Nephron progenitor cell (in vitro differentiated cells): Measurements from ENCODE around the gene INTS1.

ENCODE experiments used
- DNase-seq: peaks from one replicate; pipeline ENCODE4 v3.0.0; 2021
- H3K27ac Mint-ChIP-seq: 2 replicates; pipeline ENCODE4 v1.8.0; 2021; ENCODE audit warnings: mild to moderate bottlenecking, moderate library complexity, mixed read lengths
- H3K27me3 Mint-ChIP-seq: 2 replicates; pipeline ENCODE4 v1.8.0; 2021; ENCODE audit warnings: mild to moderate bottlenecking, low read depth, mixed read lengths; ENCODE audit not compliant: poor library complexity
- H3K36me3 Mint-ChIP-seq: 2 replicates; pipeline ENCODE4 v1.8.0; 2021; ENCODE audit warnings: low read depth, mixed read lengths
- H3K4me1 Mint-ChIP-seq: 2 replicates; pipeline ENCODE4 v1.8.0; 2021; ENCODE audit warnings: mixed read lengths
- H3K4me3 Mint-ChIP-seq: 2 replicates; pipeline ENCODE4 v1.8.0; 2021; ENCODE audit warnings: mild to moderate bottlenecking, moderate library complexity, mixed read lengths
- H3K9me3 Mint-ChIP-seq: 2 replicates; pipeline ENCODE4 v1.8.0; 2021; ENCODE audit warnings: mild to moderate bottlenecking, moderate library complexity, mixed read lengths
- TF ChIP-seq, protein P1 (sequence below): fragments of 200-600 bp; sonication (generic); IDR thresholded peaks from 2 replicates; pipeline ENCODE4 v1.5.0; 2021; ENCODE audit warnings: antibody characterized with exemption

INTS1 gene

DNA sequence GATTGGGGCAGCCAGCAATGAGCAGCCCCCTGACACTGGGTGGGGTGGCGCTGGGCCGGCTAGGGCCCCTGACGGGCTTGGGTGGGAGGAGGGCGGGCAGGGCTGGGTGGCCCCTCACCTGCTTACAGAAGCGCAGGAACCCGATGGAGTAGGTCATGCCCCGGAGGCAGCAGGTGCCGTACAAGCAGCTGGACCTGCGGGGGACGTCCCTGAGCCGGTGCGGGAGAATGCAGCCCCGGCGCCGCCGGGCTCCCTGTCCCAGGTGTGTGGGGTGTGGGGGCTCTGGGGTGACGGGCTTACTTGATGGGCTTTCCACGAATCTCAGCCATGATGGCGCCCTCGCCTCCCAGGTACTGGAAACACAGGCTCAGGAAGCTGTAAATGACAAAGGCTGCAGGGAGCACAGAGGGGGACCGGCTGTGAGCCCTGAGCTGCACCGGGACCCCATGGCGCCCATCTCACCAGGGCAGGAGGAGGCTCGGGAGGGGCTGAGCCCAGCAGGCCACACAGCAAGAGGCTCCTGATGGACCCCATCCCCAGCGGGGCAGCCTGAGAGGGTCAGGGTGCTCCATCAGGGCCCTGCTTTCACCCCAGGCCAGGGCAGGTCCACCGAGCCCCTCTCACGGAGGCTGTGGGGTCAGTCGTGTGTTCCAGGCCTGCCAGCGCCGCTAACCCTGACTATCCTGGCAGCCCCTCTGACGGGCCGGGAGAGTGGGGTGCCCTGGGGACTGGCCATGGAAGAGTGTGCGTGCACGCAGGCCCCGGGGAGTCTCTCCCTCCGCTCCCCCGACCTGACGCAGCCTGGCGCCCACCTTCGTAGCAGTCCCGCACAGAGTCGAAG lies 46.0 kb upstream of the INTS1 start:
- Mint-ChIP-seq H3K4me3 (no peak overlapping the region), H3K4me1 (peaks cover 10% of the 10 kb centered on the region), H3K27me3 (peaks cover 4% of the 10 kb centered on the region), H3K9me3 (no peaks in the 10 kb centered on the region), H3K36me3 (no peaks in the 10 kb centered on the region), H3K27ac (no peak overlapping the region)
- TF ChIP-seq, protein P1, sequence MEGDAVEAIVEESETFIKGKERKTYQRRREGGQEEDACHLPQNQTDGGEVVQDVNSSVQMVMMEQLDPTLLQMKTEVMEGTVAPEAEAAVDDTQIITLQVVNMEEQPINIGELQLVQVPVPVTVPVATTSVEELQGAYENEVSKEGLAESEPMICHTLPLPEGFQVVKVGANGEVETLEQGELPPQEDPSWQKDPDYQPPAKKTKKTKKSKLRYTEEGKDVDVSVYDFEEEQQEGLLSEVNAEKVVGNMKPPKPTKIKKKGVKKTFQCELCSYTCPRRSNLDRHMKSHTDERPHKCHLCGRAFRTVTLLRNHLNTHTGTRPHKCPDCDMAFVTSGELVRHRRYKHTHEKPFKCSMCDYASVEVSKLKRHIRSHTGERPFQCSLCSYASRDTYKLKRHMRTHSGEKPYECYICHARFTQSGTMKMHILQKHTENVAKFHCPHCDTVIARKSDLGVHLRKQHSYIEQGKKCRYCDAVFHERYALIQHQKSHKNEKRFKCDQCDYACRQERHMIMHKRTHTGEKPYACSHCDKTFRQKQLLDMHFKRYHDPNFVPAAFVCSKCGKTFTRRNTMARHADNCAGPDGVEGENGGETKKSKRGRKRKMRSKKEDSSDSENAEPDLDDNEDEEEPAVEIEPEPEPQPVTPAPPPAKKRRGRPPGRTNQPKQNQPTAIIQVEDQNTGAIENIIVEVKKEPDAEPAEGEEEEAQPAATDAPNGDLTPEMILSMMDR, result no peak
- no peak for DNase-seq

DNA sequence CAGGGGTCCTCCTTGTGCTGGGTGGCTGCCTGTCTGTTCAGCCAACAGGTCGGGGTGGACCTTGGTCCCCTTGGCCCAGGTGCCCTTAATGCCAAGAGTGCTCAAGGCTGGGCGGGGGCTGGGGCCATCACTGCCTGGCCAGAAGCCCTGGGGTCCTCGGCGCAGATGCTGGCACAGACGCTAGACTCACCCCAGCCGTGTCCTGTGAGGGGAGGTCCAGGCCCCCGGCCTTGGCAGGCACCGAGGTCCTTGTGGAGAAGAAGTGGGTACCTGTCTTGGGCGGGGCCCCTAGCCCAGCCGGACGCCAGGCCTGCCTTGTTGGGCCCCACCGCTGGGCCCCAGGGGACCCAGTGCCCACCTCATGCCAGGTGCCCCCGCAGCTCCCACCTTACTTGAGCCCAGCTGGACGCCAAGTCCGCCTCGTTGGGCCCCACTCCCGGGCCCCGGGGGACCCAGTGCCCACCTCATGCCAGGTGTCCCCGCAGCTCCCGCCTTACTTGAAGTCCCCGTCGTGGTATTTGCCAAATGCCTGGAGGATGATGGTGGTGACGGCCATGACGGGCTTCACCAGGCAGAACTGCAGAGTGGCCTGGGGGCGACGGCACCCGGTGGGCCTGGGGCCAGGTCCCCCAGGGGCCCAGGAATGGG lies 45.3 kb upstream of the INTS1 start:
- H3K9me3 Mint-ChIP-seq, result no peaks in the 10 kb centered on the region
- peaks cover 8% of the 10 kb centered on the region for H3K4me1 Mint-ChIP-seq
- H3K27ac Mint-ChIP-seq, result no peak overlapping the region
- H3K4me3 Mint-ChIP-seq, result no peak overlapping the region
- TF ChIP-seq, protein P1, result no peak
- no peak for DNase-seq
- no peaks in the 10 kb centered on the region for H3K36me3 Mint-ChIP-seq
- peaks cover 4% of the 10 kb centered on the region for H3K27me3 Mint-ChIP-seq

DNA sequence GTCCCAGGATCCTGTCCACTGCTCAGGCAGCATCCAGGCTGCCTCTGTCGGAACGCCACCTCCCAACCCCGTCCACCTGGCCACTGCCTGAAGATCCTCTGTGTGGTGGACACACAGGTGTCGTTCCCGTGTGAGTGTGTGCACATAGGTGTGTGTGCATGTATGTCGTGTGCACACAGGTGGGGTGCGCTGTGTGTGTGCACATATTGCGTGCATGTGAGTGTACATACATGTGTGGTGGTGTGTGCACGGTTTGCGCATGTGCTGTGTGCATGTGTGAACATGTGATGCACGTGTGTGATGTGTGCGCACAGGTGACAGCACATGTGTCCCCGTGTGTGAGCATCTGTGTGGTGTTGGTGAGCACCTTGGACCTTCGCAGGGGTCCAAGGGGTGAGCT lies 44.8 kb upstream of the INTS1 start:
- TF ChIP-seq, protein P1, result no peak
- Mint-ChIP-seq H3K9me3 (no peaks in the 10 kb centered on the region), H3K27ac (no peak overlapping the region), H3K4me1 (peaks cover 8% of the 10 kb centered on the region), H3K4me3 (no peak overlapping the region), H3K36me3 (no peaks in the 10 kb centered on the region), H3K27me3 (peaks cover 4% of the 10 kb centered on the region)
- no peak for DNase-seq

DNA sequence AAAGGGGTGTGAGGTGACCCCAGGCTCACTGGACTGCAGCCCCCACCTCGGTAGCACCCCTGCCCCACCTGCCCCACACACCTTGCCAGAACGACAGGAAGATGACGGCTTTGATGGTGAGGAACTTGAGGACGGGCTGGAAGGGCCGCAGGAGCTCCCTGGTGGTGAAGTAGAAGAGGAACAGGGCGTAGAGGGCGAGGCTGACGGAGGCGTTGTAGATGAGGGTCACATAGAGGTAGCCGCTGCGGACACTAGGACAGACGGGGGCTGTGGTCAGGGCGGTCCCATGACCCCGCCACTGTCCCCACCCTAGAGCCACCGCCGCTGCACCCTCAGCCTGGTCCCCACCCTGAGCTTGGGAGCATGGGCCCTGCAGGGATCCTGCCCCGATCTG lies 44.2 kb upstream of the INTS1 start:
- H3K27me3 Mint-ChIP-seq, result peaks cover 4% of the 10 kb centered on the region
- H3K36me3 Mint-ChIP-seq, result no peaks in the 10 kb centered on the region
- H3K9me3 Mint-ChIP-seq, result no peaks in the 10 kb centered on the region
- H3K27ac Mint-ChIP-seq, result no peak overlapping the region
- no peak for DNase-seq
- H3K4me1 Mint-ChIP-seq, result peaks cover 8% of the 10 kb centered on the region
- TF ChIP-seq, protein P1, result no peak
- no peak overlapping the region for H3K4me3 Mint-ChIP-seq

DNA sequence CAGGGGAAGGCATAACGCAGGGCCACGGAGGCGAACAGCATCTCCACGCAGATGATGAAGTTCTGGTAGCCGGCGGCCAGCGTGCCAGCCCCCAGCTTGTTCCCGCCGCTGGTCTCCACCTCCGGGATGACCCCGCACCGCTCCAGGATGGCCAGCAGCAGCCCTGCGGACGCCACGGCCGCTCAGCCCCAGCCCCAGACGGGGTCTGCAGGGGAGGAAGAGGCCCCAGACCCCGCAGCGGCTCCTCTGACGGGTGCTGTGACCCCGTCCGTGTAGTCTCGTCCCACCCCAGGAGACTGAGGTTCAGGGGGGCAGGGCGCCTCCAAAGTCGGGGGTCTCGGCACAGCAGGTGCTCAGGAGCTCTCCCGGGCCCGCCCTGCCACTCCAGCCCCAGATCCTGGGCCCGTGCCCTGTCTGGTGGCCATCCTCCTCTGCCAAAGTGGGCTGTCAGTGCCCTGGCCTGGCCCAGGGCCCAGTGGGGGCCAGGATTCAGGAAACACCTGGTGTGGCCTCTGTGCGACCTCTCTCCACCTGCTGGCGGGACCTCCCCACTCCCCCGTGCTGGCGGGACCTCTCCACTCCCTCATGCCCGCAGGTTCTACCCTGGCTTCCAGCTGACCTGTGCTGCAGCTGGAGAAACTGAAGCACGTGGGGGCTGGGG lies 43.7 kb upstream of the INTS1 start:
- TF ChIP-seq, protein P1, result no peak
- H3K9me3 Mint-ChIP-seq, result no peaks in the 10 kb centered on the region
- no peaks in the 10 kb centered on the region for H3K36me3 Mint-ChIP-seq
- peaks cover 12% of the 10 kb centered on the region for H3K4me1 Mint-ChIP-seq
- no peak for DNase-seq
- no peak overlapping the region for H3K27ac Mint-ChIP-seq
- H3K4me3 Mint-ChIP-seq, result no peak overlapping the region
- H3K27me3 Mint-ChIP-seq, result peaks cover 4% of the 10 kb centered on the region
